Kidney epithelial cell (primary cell): ENCODE measurements around the gene NXNL2. TPM values are rescaled to one million over a fixed set of nuclear protein-coding genes. Genes with fewer than 3 reads are reported as not detected.

Source experiments
- DNase-seq: peaks from one replicate; pipeline ENCODE4 v3.0.0-alpha.2; 2010; ENCODE audit warnings: low read depth
- H3K27me3 ChIP-seq: 2 replicates; pipeline ENCODE4 v1.6.0; 2011; ENCODE audit warnings: low read length; ENCODE audit not compliant: control insufficient read depth, insufficient read depth
- H3K36me3 ChIP-seq: 2 replicates; pipeline ENCODE4 v1.5.1; 2011; ENCODE audit warnings: low read length; ENCODE audit not compliant: control insufficient read depth, insufficient read depth
- H3K4me3 ChIP-seq: 2 replicates; pipeline ENCODE4 v1.5.1; 2011; ENCODE audit warnings: low read depth, mild to moderate bottlenecking, control low read depth, low read length
- total RNA-seq: library from RNA; depleted of rRNA; stranded (reverse); fragments of >200 nt; gene quantifications from 2 replicates; pipeline ENCODE4 v1.2.3, GENCODE V29; 2015
- TF ChIP-seq, protein P1 (sequence below): IDR thresholded peaks from 2 replicates; pipeline ENCODE4 v1.5.1; 2011; ENCODE audit warnings: mild to moderate bottlenecking, moderate library complexity, low read length, control low read depth, inconsistent platforms; ENCODE audit not compliant: insufficient read depth, poor library complexity, severe bottlenecking

Gene NXNL2
- total RNA-seq, 1 donor from 2014 or later, result 4.3 TPM

DNA sequence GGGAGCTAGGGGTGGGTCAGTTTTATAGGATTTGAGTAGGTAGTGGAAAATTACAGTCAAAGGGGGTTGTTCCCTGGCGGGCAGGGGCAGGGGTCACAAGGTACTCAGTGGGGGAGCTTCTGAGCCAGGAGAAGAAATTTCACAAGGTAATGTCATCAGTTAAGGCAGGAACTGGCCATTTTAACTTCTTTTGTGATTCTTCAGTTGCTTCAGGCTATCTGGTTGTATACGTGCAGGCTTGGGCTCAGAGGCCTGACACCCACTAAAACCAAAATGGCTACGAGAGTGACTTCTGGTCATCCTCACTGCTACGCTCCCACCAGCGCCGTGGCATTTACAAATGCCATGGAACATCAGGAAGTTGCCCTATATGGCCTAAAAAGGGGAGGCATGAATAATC lies 20.7 kb upstream of the NXNL2 start:
- TF ChIP-seq, protein P1, sequence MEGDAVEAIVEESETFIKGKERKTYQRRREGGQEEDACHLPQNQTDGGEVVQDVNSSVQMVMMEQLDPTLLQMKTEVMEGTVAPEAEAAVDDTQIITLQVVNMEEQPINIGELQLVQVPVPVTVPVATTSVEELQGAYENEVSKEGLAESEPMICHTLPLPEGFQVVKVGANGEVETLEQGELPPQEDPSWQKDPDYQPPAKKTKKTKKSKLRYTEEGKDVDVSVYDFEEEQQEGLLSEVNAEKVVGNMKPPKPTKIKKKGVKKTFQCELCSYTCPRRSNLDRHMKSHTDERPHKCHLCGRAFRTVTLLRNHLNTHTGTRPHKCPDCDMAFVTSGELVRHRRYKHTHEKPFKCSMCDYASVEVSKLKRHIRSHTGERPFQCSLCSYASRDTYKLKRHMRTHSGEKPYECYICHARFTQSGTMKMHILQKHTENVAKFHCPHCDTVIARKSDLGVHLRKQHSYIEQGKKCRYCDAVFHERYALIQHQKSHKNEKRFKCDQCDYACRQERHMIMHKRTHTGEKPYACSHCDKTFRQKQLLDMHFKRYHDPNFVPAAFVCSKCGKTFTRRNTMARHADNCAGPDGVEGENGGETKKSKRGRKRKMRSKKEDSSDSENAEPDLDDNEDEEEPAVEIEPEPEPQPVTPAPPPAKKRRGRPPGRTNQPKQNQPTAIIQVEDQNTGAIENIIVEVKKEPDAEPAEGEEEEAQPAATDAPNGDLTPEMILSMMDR, result no peak
- no peak for DNase-seq
- Histone ChIP-seq H3K36me3 (no peaks in the 10 kb centered on the region), H3K27me3 (no peaks in the 10 kb centered on the region), H3K4me3 (no peak overlapping the region)

DNA sequence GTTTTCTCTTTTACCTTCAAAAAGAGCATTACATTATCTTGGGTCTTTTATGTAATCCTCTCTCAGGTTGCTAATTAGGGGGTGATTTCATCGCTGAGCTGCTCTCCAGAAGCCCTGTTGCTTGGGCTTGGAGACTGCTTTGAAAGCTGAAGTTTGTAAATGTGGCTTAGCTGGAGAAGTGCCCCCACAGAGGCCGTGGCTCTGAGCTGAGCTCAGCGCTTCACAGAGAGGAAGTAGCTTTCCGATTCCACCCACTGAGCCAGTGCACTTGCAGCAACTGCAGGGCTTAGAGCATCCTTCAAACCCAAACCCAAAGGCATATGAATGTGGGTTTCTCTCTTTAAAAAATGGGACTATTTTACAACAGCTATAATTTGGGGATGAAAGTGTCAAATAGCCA lies 13.7 kb upstream of the NXNL2 start:
- H3K27me3 ChIP-seq, result no peaks in the 10 kb centered on the region
- H3K4me3 ChIP-seq, result no peak overlapping the region
- no peak for DNase-seq
- H3K36me3 ChIP-seq, result no peaks in the 10 kb centered on the region
- TF ChIP-seq, protein P1, result no peak

DNA sequence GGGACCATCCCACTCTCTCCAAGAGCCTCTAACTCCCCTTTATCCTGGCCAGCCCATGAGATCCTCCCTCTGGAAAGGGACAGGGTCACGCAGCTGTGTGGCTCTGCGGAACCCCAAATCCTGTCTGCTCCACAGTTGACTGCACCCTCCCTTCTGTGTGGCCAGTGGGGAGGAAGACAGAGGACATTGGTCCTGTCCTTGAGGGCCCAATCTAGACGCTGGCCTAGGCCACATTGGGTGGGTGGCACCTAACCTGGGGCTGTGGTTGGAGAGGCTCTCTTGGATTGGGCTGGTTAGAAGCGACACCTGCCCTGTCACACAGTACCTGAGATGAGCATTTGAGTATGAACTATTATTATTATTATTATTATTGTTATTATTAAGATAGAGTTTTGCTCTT lies 12.6 kb upstream of the NXNL2 start:
- no peak for DNase-seq
- Histone ChIP-seq H3K27me3 (no peaks in the 10 kb centered on the region), H3K36me3 (no peaks in the 10 kb centered on the region), H3K4me3 (no peak overlapping the region)
- TF ChIP-seq, protein P1, result no peak

DNA sequence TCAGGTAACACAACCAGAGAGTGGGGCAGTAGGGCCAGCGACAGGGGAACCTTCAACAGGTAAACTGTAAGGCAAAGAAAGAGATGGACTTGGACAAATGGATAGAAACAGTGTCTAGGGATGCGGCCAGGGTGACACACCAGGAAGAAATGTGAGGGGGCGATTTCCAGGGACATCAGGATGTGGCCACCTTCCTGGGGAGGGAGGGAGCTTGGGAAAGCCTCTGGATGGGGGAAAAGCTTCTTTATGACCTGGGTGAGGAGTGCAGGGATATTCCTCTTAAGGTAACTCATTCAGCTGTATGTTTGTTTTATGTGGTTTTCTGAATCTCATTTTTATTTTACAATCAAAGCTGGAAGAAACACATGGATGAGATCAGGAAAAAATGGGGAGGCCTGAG lies 11.9 kb upstream of the NXNL2 start:
- no peaks in the 10 kb centered on the region for H3K36me3 ChIP-seq
- DNase-seq, result peak; percentile 60
- H3K4me3 ChIP-seq, result no peak overlapping the region
- TF ChIP-seq, protein P1, result no peak
- no peaks in the 10 kb centered on the region for H3K27me3 ChIP-seq

DNA sequence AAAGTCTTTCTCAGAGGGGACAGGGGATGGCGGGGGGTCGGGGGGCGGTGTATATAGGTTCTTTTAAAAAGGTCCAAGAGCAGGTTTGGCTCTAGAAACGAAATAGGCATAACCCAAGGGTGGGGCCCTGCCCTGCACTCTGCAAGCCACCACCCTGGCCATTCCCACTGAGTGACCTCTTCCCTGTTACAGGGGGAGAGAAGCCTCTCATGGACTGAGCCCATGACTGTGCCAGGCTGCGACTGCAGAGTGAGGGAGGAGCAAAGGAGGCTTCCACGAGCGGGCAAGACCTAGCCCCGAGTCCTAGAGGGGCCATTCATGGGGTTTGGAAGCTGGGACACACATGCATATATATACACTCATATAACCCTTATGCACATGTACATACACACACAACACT lies 10.1 kb upstream of the NXNL2 start:
- no peak overlapping the region for H3K4me3 ChIP-seq
- no peaks in the 10 kb centered on the region for H3K36me3 ChIP-seq
- no peaks in the 10 kb centered on the region for H3K27me3 ChIP-seq
- no peak for DNase-seq
- TF ChIP-seq, protein P1, result no peak

DNA sequence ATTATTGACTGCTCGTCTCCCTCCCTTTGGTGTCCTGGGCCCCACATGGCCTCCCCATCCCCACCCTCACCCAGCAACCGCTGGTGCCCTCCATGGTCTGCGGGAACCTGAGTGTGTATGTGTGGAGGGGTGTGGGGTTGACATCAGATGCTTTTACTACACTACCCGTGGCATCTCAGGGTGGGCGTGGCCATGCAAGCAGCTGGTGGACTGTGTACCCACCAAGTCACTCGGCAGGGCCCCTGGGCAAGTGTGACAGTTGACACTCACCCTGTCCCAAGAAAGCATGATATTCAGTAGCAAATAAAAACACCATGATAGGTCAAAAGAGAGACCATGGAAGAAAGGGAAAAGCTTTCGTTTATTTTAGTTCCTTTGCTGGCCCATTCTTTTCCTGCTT lies 7.4 kb upstream of the NXNL2 start:
- H3K4me3 ChIP-seq, result no peak overlapping the region
- TF ChIP-seq, protein P1, result no peak
- H3K36me3 ChIP-seq, result no peaks in the 10 kb centered on the region
- H3K27me3 ChIP-seq, result no peaks in the 10 kb centered on the region
- no peak for DNase-seq
